Activated T-helper 1 cell treated with anti-CD3 and anti-CD28 coated beads, Interleukin-12 subunit alpha, Interleukin-12 subunit beta, Interleukin-2, Interleukin-4 antibody, amounts not matched to agents 30 ng/mL and 10 ng/mL and 1 ng/mL, durations not matched to agents 14 hours and 24 hours and 36 hours (primary cell): ENCODE data around the gene TNIK. TPM values are rescaled to one million over a fixed set of nuclear protein-coding genes. Genes with fewer than 3 reads are reported as not detected.

Experiments used
- DNase-seq: peaks from one replicate; pipeline ENCODE4 v3.0.0; 2021; ENCODE audit warnings: low spot score
- H3K27ac Mint-ChIP-seq: one replicate; pipeline ENCODE4 v1.8.0; 2021; ENCODE audit warnings: mild to moderate bottlenecking, mixed read lengths
- H3K27me3 Mint-ChIP-seq: one replicate; pipeline ENCODE4 v1.8.0; 2022; ENCODE audit warnings: mild to moderate bottlenecking, moderate library complexity, mixed read lengths; ENCODE audit not compliant: insufficient read depth
- H3K36me3 Mint-ChIP-seq: one replicate; pipeline ENCODE4 v1.8.0; 2021; ENCODE audit warnings: low read depth, mixed read lengths
- H3K4me1 Mint-ChIP-seq: one replicate; pipeline ENCODE4 v1.8.0; 2021; ENCODE audit warnings: low read depth, mixed read lengths
- H3K4me3 Mint-ChIP-seq: one replicate; pipeline ENCODE4 v1.8.0; 2021; ENCODE audit warnings: mild to moderate bottlenecking, moderate library complexity, mixed read lengths
- H3K9me3 Mint-ChIP-seq: one replicate; pipeline ENCODE4 v1.8.0; 2021; ENCODE audit warnings: mixed read lengths
- intact Hi-C: fragments of 100-400 bp; cut with micrococcal nuclease; formaldehyde crosslinking; loops from one replicate; pipeline ENCODE4 v1.15.1; 2024
- total RNA-seq: library from RNA; stranded (reverse); gene quantifications from 2 replicates; pipeline ENCODE4 v1.2.3, GENCODE V29; 2022

Gene TNIK
- total RNA-seq, 1 donor from 2014 or later, result 21.5 TPM

GRCh38 chr3:171108066-171108465, 352.1 kb downstream of the TNIK start:
- Mint-ChIP-seq H3K4me3 (no peak overlapping the region), H3K4me1 (no peaks in the 10 kb centered on the region), H3K36me3 (peaks cover 27% of the 10 kb centered on the region), H3K9me3 (no peaks in the 10 kb centered on the region), H3K27ac (no peak overlapping the region), H3K27me3 (no peaks in the 10 kb centered on the region)
- DNase-seq, result no peak
- intact Hi-C loops, result no loop called here

- Mint-ChIP-seq H3K9me3 (no peaks in the 10 kb centered on the region), H3K27ac (no peak overlapping the region), H3K36me3 (peaks cover 35% of the 10 kb centered on the region), H3K4me1 (no peaks in the 10 kb centered on the region), H3K4me3 (no peak overlapping the region), H3K27me3 (no peaks in the 10 kb centered on the region)
- DNase-seq, result no peak
- intact Hi-C loops, result no loop called here
Measured at GRCh38 chr3:171103185-171103584, 357.0 kb downstream of the TNIK start.

- no peaks in the 10 kb centered on the region for H3K4me1 Mint-ChIP-seq
- intact Hi-C loops, result no loop called here
- no peaks in the 10 kb centered on the region for H3K9me3 Mint-ChIP-seq
- peaks cover 1% of the 10 kb centered on the region for H3K27me3 Mint-ChIP-seq
- no peak overlapping the region for H3K4me3 Mint-ChIP-seq
- H3K27ac Mint-ChIP-seq, result no peak overlapping the region
- DNase-seq, result no peak
- peaks cover 31% of the 10 kb centered on the region for H3K36me3 Mint-ChIP-seq
Measured at GRCh38 chr3:171101982-171102641, 358.1 kb downstream of the TNIK start.

- H3K27ac Mint-ChIP-seq, result no peak overlapping the region
- H3K4me1 Mint-ChIP-seq, result no peaks in the 10 kb centered on the region
- intact Hi-C loops, result no loop called here
- H3K27me3 Mint-ChIP-seq, result peaks cover 1% of the 10 kb centered on the region
- no peaks in the 10 kb centered on the region for H3K9me3 Mint-ChIP-seq
- H3K36me3 Mint-ChIP-seq, result peaks cover 30% of the 10 kb centered on the region
- no peak for DNase-seq
- no peak overlapping the region for H3K4me3 Mint-ChIP-seq
Measured at GRCh38 chr3:171099911-171100310, 360.3 kb downstream of the TNIK start.

- intact Hi-C loops, result no loop called here
- Mint-ChIP-seq H3K4me1 (peaks cover 1% of the 10 kb centered on the region), H3K9me3 (no peaks in the 10 kb centered on the region), H3K27ac (no peak overlapping the region), H3K27me3 (peaks cover 1% of the 10 kb centered on the region), H3K4me3 (no peak overlapping the region), H3K36me3 (peaks cover 34% of the 10 kb centered on the region)
- DNase-seq, result no peak
Measured at GRCh38 chr3:171095063-171095462, 365.1 kb downstream of the TNIK start.

- Mint-ChIP-seq H3K27ac (no peak overlapping the region), H3K4me3 (no peak overlapping the region), H3K4me1 (peaks cover 8% of the 10 kb centered on the region), H3K9me3 (no peaks in the 10 kb centered on the region), H3K36me3 (peaks cover 37% of the 10 kb centered on the region), H3K27me3 (peaks cover 1% of the 10 kb centered on the region)
- DNase-seq, result no peak
- intact Hi-C loops, result no loop called here
Measured at GRCh38 chr3:171094411-171094810, 365.8 kb downstream of the TNIK start.

- Mint-ChIP-seq H3K9me3 (no peaks in the 10 kb centered on the region), H3K27me3 (peaks cover 1% of the 10 kb centered on the region), H3K36me3 (peaks cover 32% of the 10 kb centered on the region), H3K4me3 (no peak overlapping the region), H3K27ac (no peak overlapping the region), H3K4me1 (peaks cover 11% of the 10 kb centered on the region)
- intact Hi-C loops, result no loop called here
- no peak for DNase-seq
Measured at GRCh38 chr3:171093462-171093861, 366.7 kb downstream of the TNIK start.

GRCh38 chr3:171092467-171092911, 367.7 kb downstream of the TNIK start:
- no peak for DNase-seq
- H3K36me3 Mint-ChIP-seq, result peaks cover 34% of the 10 kb centered on the region
- H3K27ac Mint-ChIP-seq, result no peak overlapping the region
- H3K4me3 Mint-ChIP-seq, result no peak overlapping the region
- H3K4me1 Mint-ChIP-seq, result peaks cover 11% of the 10 kb centered on the region
- intact Hi-C loops, result no loop called here
- H3K27me3 Mint-ChIP-seq, result peaks cover under 1% of the 10 kb centered on the region
- no peaks in the 10 kb centered on the region for H3K9me3 Mint-ChIP-seq

- Mint-ChIP-seq H3K27ac (no peak overlapping the region), H3K4me1 (peaks cover 11% of the 10 kb centered on the region), H3K4me3 (no peak overlapping the region), H3K27me3 (no peaks in the 10 kb centered on the region), H3K9me3 (no peaks in the 10 kb centered on the region), H3K36me3 (peaks cover 32% of the 10 kb centered on the region)
- DNase-seq, result no peak
- intact Hi-C loops, result no loop called here
Measured at GRCh38 chr3:171090321-171090720, 369.9 kb downstream of the TNIK start.

GRCh38 chr3:171088964-171089754, 371.0 kb downstream of the TNIK start:
- intact Hi-C loops, result no loop called here
- no peak for DNase-seq
- H3K36me3 Mint-ChIP-seq, result peaks cover 37% of the 10 kb centered on the region
- no peaks in the 10 kb centered on the region for H3K27me3 Mint-ChIP-seq
- H3K27ac Mint-ChIP-seq, result no peak overlapping the region
- H3K9me3 Mint-ChIP-seq, result no peaks in the 10 kb centered on the region
- peaks cover 11% of the 10 kb centered on the region for H3K4me1 Mint-ChIP-seq
- H3K4me3 Mint-ChIP-seq, result no peak overlapping the region

- Mint-ChIP-seq H3K27me3 (no peaks in the 10 kb centered on the region), H3K27ac (no peak overlapping the region), H3K4me3 (no peak overlapping the region), H3K9me3 (no peaks in the 10 kb centered on the region), H3K4me1 (peaks cover 11% of the 10 kb centered on the region), H3K36me3 (peaks cover 38% of the 10 kb centered on the region)
- intact Hi-C loops, result no loop called here
- no peak for DNase-seq
Measured at GRCh38 chr3:171088496-171088895, 371.7 kb downstream of the TNIK start.

GRCh38 chr3:171086914-171087313, 373.3 kb downstream of the TNIK start:
- Mint-ChIP-seq H3K27ac (no peak overlapping the region), H3K27me3 (no peaks in the 10 kb centered on the region), H3K4me1 (peaks cover 11% of the 10 kb centered on the region), H3K4me3 (no peak overlapping the region), H3K9me3 (no peaks in the 10 kb centered on the region), H3K36me3 (peaks cover 41% of the 10 kb centered on the region)
- no peak for DNase-seq
- intact Hi-C loops, result no loop called here

GRCh38 chr3:171077261-171077660, 382.9 kb downstream of the TNIK start:
- Mint-ChIP-seq H3K9me3 (no peaks in the 10 kb centered on the region), H3K4me3 (no peak overlapping the region), H3K27ac (no peak overlapping the region), H3K36me3 (peaks cover 46% of the 10 kb centered on the region), H3K4me1 (no peaks in the 10 kb centered on the region), H3K27me3 (no peaks in the 10 kb centered on the region)
- intact Hi-C loops, result no loop called here
- DNase-seq, result no peak
